GM12892 (cell line): ENCODE data around the gene CPHXL.

Experiments
- POLR2A ChIP-seq: IDR thresholded peaks from 2 replicates; pipeline ENCODE4 v1.6.1; 2011; ENCODE audit warnings: low read depth, low read length, control low read depth
- POLR2AphosphoS5 ChIP-seq: IDR thresholded peaks from 2 replicates; pipeline ENCODE4 v1.6.1; 2011; ENCODE audit warnings: low read depth, low read length, control low read depth
- TAF1 ChIP-seq: IDR thresholded peaks from 2 replicates; pipeline ENCODE4 v1.6.1; 2011; ENCODE audit warnings: low read depth, mild to moderate bottlenecking, control low read depth, low read length, borderline replicate concordance

DNA sequence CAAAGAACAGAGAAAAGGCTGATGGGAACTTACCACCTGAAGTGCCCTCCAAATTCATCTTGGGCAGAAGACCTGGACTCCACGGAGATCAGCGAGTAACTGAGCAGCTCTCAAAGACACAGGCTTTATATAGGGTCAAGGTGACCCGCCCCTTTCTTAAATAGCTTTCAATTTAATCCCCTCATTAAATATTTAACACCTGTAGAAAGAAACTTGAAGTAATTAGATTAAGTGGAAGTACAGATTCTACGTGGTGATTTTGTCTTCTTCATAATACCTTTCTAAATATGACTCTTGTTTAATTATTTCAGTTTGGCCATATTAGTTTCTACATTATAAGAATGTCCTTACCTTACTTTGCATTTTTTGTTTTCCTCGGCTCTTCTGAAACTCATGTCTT lies 24.9 kb downstream of the CPHXL start, which contains the start of gene DUXB:
- TF ChIP-seq POLR2A (no peak), POLR2AphosphoS5 (no peak), TAF1 (no peak)
